OCI-LY7 (cell line): ENCODE results near the gene BPGM. TPM values are rescaled to one million over a fixed set of nuclear protein-coding genes. Genes with fewer than 3 reads are reported as not detected.

ENCODE experiments used
- BruUV-seq: library from RNA; stranded (reverse); fragments of 400-500 nt; replicated peaks from 2 replicates; lab custom pipeline; 2021; lab: Mats Ljungman, UMichigan
- CTCF ChIA-PET: fragments of 300-600 bp; sonication (Branson Sonifier 250); formaldehyde crosslinking; loops from one replicate; lab custom pipeline; 2022; ENCODE audit warnings: antibody characterized with exemption; ENCODE audit not compliant: unreplicated experiment; lab: Charles Lee
- POLR2A ChIA-PET: fragments of 300-600 bp; sonication (Branson Sonifier 250); formaldehyde crosslinking; loops from one replicate; lab custom pipeline; 2022; ENCODE audit warnings: antibody characterized with exemption; lab: Charles Lee
- DNase-seq: peaks from one replicate; pipeline ENCODE4 v3.0.0-alpha.2; 2015; ENCODE audit warnings: low spot score
- H2AFZ ChIP-seq: fragments of 200-600 bp; sonication (generic), shearing (Covaris generic); 2 replicates; pipeline ENCODE4 v1.6.1; 2014; ENCODE audit warnings: mild to moderate bottlenecking, antibody characterized with exemption, low read length, moderate library complexity
- H3K27ac ChIP-seq: fragments of 200-600 bp; sonication (generic); 2 replicates; pipeline ENCODE4 v1.5.1; 2014; ENCODE audit warnings: mixed run types, low read depth, mild to moderate bottlenecking, moderate library complexity, low read length, inconsistent platforms; ENCODE audit not compliant: poor library complexity, severe bottlenecking
- H3K36me3 ChIP-seq: fragments of 200-600 bp; sonication (generic); 2 replicates; pipeline ENCODE4 v1.6.1; 2014; ENCODE audit warnings: mild to moderate bottlenecking, antibody characterized with exemption, low read length, moderate library complexity, mixed read lengths; ENCODE audit not compliant: insufficient read depth
- H3K4me1 ChIP-seq: fragments of 200-600 bp; sonication (generic); 2 replicates; pipeline ENCODE4 v1.5.1; 2014; ENCODE audit warnings: mild to moderate bottlenecking, low read length; ENCODE audit not compliant: insufficient read depth, poor library complexity, severe bottlenecking
- H3K4me2 ChIP-seq: fragments of 200-600 bp; sonication (generic); 2 replicates; pipeline ENCODE4 v1.6.1; 2014; ENCODE audit warnings: mild to moderate bottlenecking, low read length
- H3K4me3 ChIP-seq: fragments of 200-600 bp; sonication (generic); 2 replicates; pipeline ENCODE4 v1.5.1; 2014; ENCODE audit warnings: mild to moderate bottlenecking, low read depth, low read length; ENCODE audit not compliant: poor library complexity, severe bottlenecking
- H3K79me2 ChIP-seq: fragments of 200-600 bp; sonication (generic); 2 replicates; pipeline ENCODE4 v1.6.1; 2016; ENCODE audit warnings: low read depth, mild to moderate bottlenecking, low read length, moderate library complexity, mixed read lengths; ENCODE audit not compliant: insufficient read depth
- H3K9me2 ChIP-seq: fragments of 200-600 bp; sonication (generic); 2 replicates; pipeline ENCODE4 v1.6.1; 2016; ENCODE audit warnings: mild to moderate bottlenecking, low read length, mixed read lengths; ENCODE audit not compliant: insufficient read depth
- H3K9me3 ChIP-seq: fragments of 200-600 bp; sonication (generic); 2 replicates; pipeline ENCODE4 v1.6.1; 2014; ENCODE audit warnings: mild to moderate bottlenecking, mixed run types, low read length, mixed read lengths
- H4K20me1 ChIP-seq: fragments of 200-600 bp; sonication (generic); 2 replicates; pipeline ENCODE4 v1.6.1; 2014; ENCODE audit warnings: mild to moderate bottlenecking, antibody characterized with exemption, low read length, moderate library complexity, mixed read lengths; ENCODE audit not compliant: insufficient read depth
- EZH2phosphoT487 ChIP-seq: fragments of 200-600 bp; sonication (generic); IDR thresholded peaks from 2 replicates; pipeline ENCODE4 v1.6.1; 2018; ENCODE audit warnings: low read depth, borderline replicate concordance, mild to moderate bottlenecking, mixed run types, antibody characterized with exemption, low read length, moderate library complexity, mixed read lengths
- intact Hi-C: fragments of 100-400 bp; cut with micrococcal nuclease; formaldehyde crosslinking; loops from one replicate; pipeline ENCODE4 v1.10.0; 2022; ENCODE audit not compliant: unreplicated experiment
- total RNA-seq, 2 experiments: library from RNA; depleted of rRNA in 1 of 2; stranded (reverse); fragments of >200 nt in 1 of 2; shearing (Covaris generic) in 1 of 2; gene quantifications; 2 replicates each; pipeline ENCODE4 v1.2.3, GENCODE V29; 2014 to 2022
- TF ChIP-seq, protein P1 (sequence below): fragments of 200-600 bp; sonication (generic); conservative IDR thresholded peaks from 2 replicates; pipeline ENCODE4 v1.5.1; 2014; ENCODE audit warnings: mild to moderate bottlenecking, antibody characterized with exemption, low read length, moderate library complexity, mixed read lengths

The BPGM gene
- total RNA-seq, 2 experiments from 2014 or later: 16.6 to 18.7 TPM

DNA sequence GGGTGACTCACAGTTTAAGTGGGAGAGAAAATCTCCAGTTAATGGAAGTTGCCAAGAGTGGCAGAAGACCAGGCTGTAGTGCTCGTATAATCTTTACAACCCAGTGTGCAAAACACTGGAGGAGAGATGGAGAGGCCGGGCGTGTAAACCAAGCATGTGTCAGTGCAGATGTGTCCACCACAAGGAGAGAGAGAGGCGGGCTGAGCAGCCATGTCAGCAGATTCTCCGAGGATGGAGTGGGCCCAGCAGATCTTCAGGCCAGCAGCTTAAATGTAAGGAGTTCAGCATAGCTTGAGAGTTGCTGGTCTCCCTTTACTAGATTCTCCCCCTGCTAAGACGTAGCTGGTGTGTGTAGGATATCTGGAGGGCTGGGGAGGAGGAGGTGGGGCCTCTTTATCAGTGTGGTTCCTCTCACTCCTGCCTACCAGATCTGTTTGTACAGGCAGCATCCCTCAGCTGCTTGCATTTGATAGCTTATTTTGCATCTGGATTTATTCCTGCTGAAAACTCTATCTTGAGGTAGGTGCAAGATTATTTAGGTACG lies 13.7 kb downstream of the BPGM start:
- Histone ChIP-seq H3K4me2 (no peak overlapping the region), H3K4me1 (no peaks in the 10 kb centered on the region), H2AFZ (no peak overlapping the region), H3K4me3 (no peak overlapping the region), H3K79me2 (no peaks in the 10 kb centered on the region), H3K9me3 (no peaks in the 10 kb centered on the region; the same call in 1 of the 2 replicates), H3K9me2 (no peaks in the 10 kb centered on the region), H3K27ac (no peak overlapping the region), H3K36me3 (peaks cover 35% of the 10 kb centered on the region), H4K20me1 (no peaks in the 10 kb centered on the region)
- DNase-seq: no peak
- ChIA-PET CTCF (no interaction called here), POLR2A (interaction anchor here (0.8 kb wide), 1 partner anchor 11 kb away, joined by 4 read pairs; no protein-coding TSS in a partner anchor)
- intact Hi-C loops: no loop called here
- BruUV-seq: no TSS peak
- no peak for TF ChIP-seq EZH2phosphoT487
- TF ChIP-seq, protein P1, sequence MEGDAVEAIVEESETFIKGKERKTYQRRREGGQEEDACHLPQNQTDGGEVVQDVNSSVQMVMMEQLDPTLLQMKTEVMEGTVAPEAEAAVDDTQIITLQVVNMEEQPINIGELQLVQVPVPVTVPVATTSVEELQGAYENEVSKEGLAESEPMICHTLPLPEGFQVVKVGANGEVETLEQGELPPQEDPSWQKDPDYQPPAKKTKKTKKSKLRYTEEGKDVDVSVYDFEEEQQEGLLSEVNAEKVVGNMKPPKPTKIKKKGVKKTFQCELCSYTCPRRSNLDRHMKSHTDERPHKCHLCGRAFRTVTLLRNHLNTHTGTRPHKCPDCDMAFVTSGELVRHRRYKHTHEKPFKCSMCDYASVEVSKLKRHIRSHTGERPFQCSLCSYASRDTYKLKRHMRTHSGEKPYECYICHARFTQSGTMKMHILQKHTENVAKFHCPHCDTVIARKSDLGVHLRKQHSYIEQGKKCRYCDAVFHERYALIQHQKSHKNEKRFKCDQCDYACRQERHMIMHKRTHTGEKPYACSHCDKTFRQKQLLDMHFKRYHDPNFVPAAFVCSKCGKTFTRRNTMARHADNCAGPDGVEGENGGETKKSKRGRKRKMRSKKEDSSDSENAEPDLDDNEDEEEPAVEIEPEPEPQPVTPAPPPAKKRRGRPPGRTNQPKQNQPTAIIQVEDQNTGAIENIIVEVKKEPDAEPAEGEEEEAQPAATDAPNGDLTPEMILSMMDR: no peak

DNA sequence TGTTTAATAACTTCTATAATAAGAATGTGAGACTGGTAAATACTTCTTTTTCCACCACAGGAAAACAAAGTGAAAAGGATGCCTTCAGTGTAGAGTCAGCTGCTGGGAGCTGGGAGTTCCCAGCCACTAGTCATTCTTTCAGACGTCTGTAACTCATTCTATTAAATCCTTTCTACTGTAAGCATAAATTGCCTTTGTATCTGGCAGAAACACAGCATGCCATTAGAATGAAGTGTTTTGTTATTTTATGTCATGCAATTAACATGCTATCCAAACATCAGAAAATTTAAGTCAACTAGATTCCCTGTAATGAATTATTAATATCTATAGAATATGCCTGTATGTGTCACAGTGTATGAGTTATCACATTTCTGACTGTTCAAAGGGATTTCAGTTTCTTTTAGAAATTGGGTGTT lies 14.3 kb downstream of the BPGM start:
- Histone ChIP-seq H2AFZ (no peak overlapping the region), H3K9me3 (no peaks in the 10 kb centered on the region; the same call in 1 of the 2 replicates), H3K27ac (no peak overlapping the region), H3K79me2 (no peaks in the 10 kb centered on the region), H3K36me3 (peaks cover 29% of the 10 kb centered on the region), H3K4me1 (no peaks in the 10 kb centered on the region), H3K9me2 (no peaks in the 10 kb centered on the region), H4K20me1 (no peaks in the 10 kb centered on the region), H3K4me3 (no peak overlapping the region), H3K4me2 (no peak overlapping the region)
- ChIA-PET POLR2A (interaction anchor here (0.6 to 1.0 kb wide), 3 partner anchors 11 to 525 kb away, joined by 4 to 6 read pairs (median 4); no protein-coding TSS in a partner anchor), CTCF (no interaction called here)
- intact Hi-C loops: no loop called here
- no peak for DNase-seq
- TF ChIP-seq, protein P1: no peak
- TF ChIP-seq EZH2phosphoT487: no peak
- BruUV-seq: no TSS peak
